IMR-90 (cell line): ENCODE results near the gene CPLX3. TPM values are rescaled to one million over a fixed set of nuclear protein-coding genes. Genes with fewer than 3 reads are reported as not detected.

ENCODE experiments used
- ATAC-seq: fragments of 200-7000 bp; cut with Tn5 transposase; 2 replicates; pipeline ENCODE4 v1.9.1; 2020; ENCODE audit warnings: low read depth, mild to moderate bottlenecking, moderate library complexity
- BruUV-seq: library from RNA; stranded (reverse); fragments of 400-500 nt; replicated peaks from 2 replicates; lab custom pipeline; 2021; lab: Mats Ljungman, UMichigan
- CTCF ChIA-PET: fragments of 300-600 bp; formaldehyde crosslinking; extraction: SDS; loops from one replicate; lab custom pipeline; 2021; ENCODE audit warnings: antibody characterized with exemption; lab: Yijun Ruan, JAX
- POLR2A ChIA-PET: fragments of 300-600 bp; sonication (Branson Sonifier 250); formaldehyde crosslinking; loops from one replicate; lab custom pipeline; 2022; ENCODE audit warnings: antibody characterized with exemption; ENCODE audit not compliant: unreplicated experiment; lab: Charles Lee
- DNase-seq: peaks from one replicate; pipeline ENCODE4 v3.0.0; 2013
- H2AFZ ChIP-seq: replicated peaks from 2 replicates; pipeline ENCODE3; 2013; ENCODE audit warnings: low read length, mild to moderate bottlenecking; ENCODE audit not compliant: poor library complexity
- H2AK5ac ChIP-seq: 2 replicates; pipeline ENCODE4 v1.6.1; 2013; ENCODE audit warnings: low read depth, low read length, inconsistent platforms
- H2AK9ac ChIP-seq: replicated peaks from 2 replicates; pipeline ENCODE3; 2013; ENCODE audit warnings: mild to moderate bottlenecking, low read depth, low read length, moderate library complexity; ENCODE audit not compliant: poor library complexity
- H2BK120ac ChIP-seq: 2 replicates; pipeline ENCODE4 v1.6.1; 2013; ENCODE audit warnings: low read depth, low read length, inconsistent platforms
- H2BK15ac ChIP-seq: 3 replicates; pipeline ENCODE4 v1.6.1; 2013; ENCODE audit warnings: low read depth, low read length, inconsistent platforms
- H2BK20ac ChIP-seq: 2 replicates; pipeline ENCODE4 v1.6.1; 2013; ENCODE audit warnings: low read depth, mild to moderate bottlenecking, inconsistent platforms, low read length, moderate library complexity
- H2BK5ac ChIP-seq: 2 replicates; pipeline ENCODE4 v1.6.1; 2013; ENCODE audit warnings: mild to moderate bottlenecking, low read depth, low read length, inconsistent platforms; ENCODE audit not compliant: poor library complexity, severe bottlenecking
- H3K14ac ChIP-seq: replicated peaks from 2 replicates; pipeline ENCODE4 v1.6.1; 2013; ENCODE audit warnings: low read depth, low read length, inconsistent platforms
- H3K18ac ChIP-seq: 2 replicates; pipeline ENCODE4 v1.6.1; 2013; ENCODE audit warnings: low read depth, low read length, control low read depth
- H3K23ac ChIP-seq: 2 replicates; pipeline ENCODE4 v1.6.1; 2013; ENCODE audit warnings: low read depth, low read length, inconsistent platforms
- H3K27ac ChIP-seq: 2 replicates; pipeline ENCODE4 v1.5.1; 2013; ENCODE audit warnings: mild to moderate bottlenecking, control low read depth, low read length; ENCODE audit not compliant: insufficient read depth
- H3K27me3 ChIP-seq: 2 replicates; pipeline ENCODE4 v1.6.1; 2013; ENCODE audit warnings: low read length; ENCODE audit not compliant: control insufficient read depth, insufficient read depth
- H3K36me3 ChIP-seq: 2 replicates; pipeline ENCODE4 v1.6.1; 2013; ENCODE audit warnings: low read length, mixed read lengths; ENCODE audit not compliant: control insufficient read depth, insufficient read depth
- H3K4ac ChIP-seq: 2 replicates; pipeline ENCODE4 v1.6.1; 2013; ENCODE audit warnings: low read depth, low read length, inconsistent platforms
- H3K4me1 ChIP-seq: 2 replicates; pipeline ENCODE4 v1.6.1; 2013; ENCODE audit warnings: low read length, mixed read lengths; ENCODE audit not compliant: control insufficient read depth, insufficient read depth
- H3K4me2 ChIP-seq: 2 replicates; pipeline ENCODE4 v1.6.1; 2013; ENCODE audit warnings: low read depth, mild to moderate bottlenecking, control low read depth, low read length, moderate library complexity
- H3K4me3 ChIP-seq: 2 replicates; pipeline ENCODE4 v1.5.1; 2013; ENCODE audit warnings: low read depth, mild to moderate bottlenecking, control low read depth, low read length, moderate library complexity; ENCODE audit not compliant: insufficient read depth
- H3K56ac ChIP-seq: 2 replicates; pipeline ENCODE4 v1.6.1; 2013; ENCODE audit warnings: low read length, inconsistent platforms; ENCODE audit not compliant: insufficient read depth; ENCODE audit errors: extremely low read depth
- H3K79me1 ChIP-seq, 2 experiments: 2 replicates each; pipeline ENCODE4 v1.6.1; 2013; ENCODE audit warnings: low read length in 2 of 2, inconsistent platforms in 1 of 2, low read depth in 1 of 2
- H3K9ac ChIP-seq: 2 replicates; pipeline ENCODE4 v1.6.1; 2013; ENCODE audit warnings: low read depth, low read length, control low read depth
- H3K9me1 ChIP-seq: 2 replicates; pipeline ENCODE4 v1.6.1; 2013; ENCODE audit warnings: low read length, inconsistent platforms; ENCODE audit not compliant: insufficient read depth
- H3K9me3 ChIP-seq: 2 replicates; pipeline ENCODE4 v1.6.1; 2013; ENCODE audit warnings: low read length; ENCODE audit not compliant: control insufficient read depth, insufficient read depth
- H4K20me1 ChIP-seq: 2 replicates; pipeline ENCODE4 v1.6.1; 2013; ENCODE audit warnings: low read length, inconsistent platforms; ENCODE audit not compliant: insufficient read depth
- H4K5ac ChIP-seq: 2 replicates; pipeline ENCODE4 v1.6.1; 2013; ENCODE audit warnings: mild to moderate bottlenecking, low read depth, low read length, control low read depth
- H4K8ac ChIP-seq, 2 experiments: 2 replicates each; pipeline ENCODE4 v1.6.1; 2013; ENCODE audit warnings: low read depth in 2 of 2, low read length in 2 of 2, control low read depth in 1 of 2, inconsistent platforms in 1 of 2
- H4K91ac ChIP-seq: 2 replicates; pipeline ENCODE4 v1.6.1; 2013; ENCODE audit warnings: low read depth, low read length, inconsistent platforms; ENCODE audit not compliant: insufficient read depth
- BHLHE40 ChIP-seq: fragments of 150-350 bp; IDR thresholded peaks from 2 replicates; pipeline ENCODE4 v1.6.1; 2016; ENCODE audit warnings: mild to moderate bottlenecking, low read depth, low read length
- CEBPB ChIP-seq: IDR thresholded peaks from 2 replicates; pipeline ENCODE4 v1.6.1; 2012; ENCODE audit warnings: low read depth, low read length, improper control_type of control experiment
- CHD1 ChIP-seq: IDR thresholded peaks from 2 replicates; pipeline ENCODE4 v1.6.1; 2012; ENCODE audit warnings: low read depth, low read length, improper control_type of control experiment
- ELK1 ChIP-seq: fragments of 150-350 bp; IDR thresholded peaks from 2 replicates; pipeline ENCODE4 v1.6.1; 2016; ENCODE audit warnings: low read depth, mild to moderate bottlenecking, low read length, moderate library complexity, borderline replicate concordance
- FOS ChIP-seq: fragments of 150-350 bp; IDR thresholded peaks from 2 replicates; pipeline ENCODE4 v1.6.1; 2016; ENCODE audit warnings: low read depth, low read length
- MAFK ChIP-seq: IDR thresholded peaks from 2 replicates; pipeline ENCODE4 v1.6.1; 2012; ENCODE audit warnings: low read depth, low read length, improper control_type of control experiment
- MAZ ChIP-seq: IDR thresholded peaks from 2 replicates; pipeline ENCODE4 v1.6.1; 2012; ENCODE audit warnings: low read depth, mild to moderate bottlenecking, low read length, improper control_type of control experiment, moderate library complexity, borderline replicate concordance
- MXI1 ChIP-seq: IDR thresholded peaks from 2 replicates; pipeline ENCODE4 v1.6.1; 2012; ENCODE audit warnings: low read depth, mild to moderate bottlenecking, low read length, moderate library complexity, borderline replicate concordance
- NFE2L2 ChIP-seq: fragments of 150-350 bp; IDR thresholded peaks from 2 replicates; pipeline ENCODE4 v1.6.1; 2016; ENCODE audit warnings: low read depth, mild to moderate bottlenecking, low read length
- POLR2A ChIP-seq: IDR thresholded peaks from 2 replicates; pipeline ENCODE4 v1.6.1; 2012; ENCODE audit warnings: mild to moderate bottlenecking, low read depth, low read length
- RAD21 ChIP-seq: IDR thresholded peaks from 2 replicates; pipeline ENCODE4 v1.6.1; 2012; ENCODE audit warnings: low read length, improper control_type of control experiment
- RCOR1 ChIP-seq: IDR thresholded peaks from 2 replicates; pipeline ENCODE4 v1.6.1; 2012; ENCODE audit warnings: mild to moderate bottlenecking, low read length, improper control_type of control experiment; ENCODE audit not compliant: insufficient replicate concordance
- RFX5 ChIP-seq: IDR thresholded peaks from 2 replicates; pipeline ENCODE4 v1.8.0; 2012; ENCODE audit warnings: low read depth, mild to moderate bottlenecking, low read length, moderate library complexity
- SMC3 ChIP-seq: fragments of 150-350 bp; IDR thresholded peaks from 2 replicates; pipeline ENCODE4 v1.6.1; 2016; ENCODE audit warnings: low read depth, mild to moderate bottlenecking, antibody characterized with exemption, low read length, moderate library complexity
- WGBS, 2 experiments: methylation state at CpG; one replicate each; pipeline versions ENCODE4 v1.1.5 to v1.1.7; 2013; ENCODE audit warnings: missing lambda C conversion rate in 2 of 2; ENCODE audit not compliant: insufficient read length in 1 of 2; ENCODE audit errors: extremely low coverage in 2 of 2; 5-methylcytosine and 5-hydroxymethylcytosine counted together
- dilution Hi-C: fragments of 300-500 bp; cut with HindIII; formaldehyde crosslinking; loops from one replicate; pipeline ENCODE4 v1.14.3; 2018; ENCODE audit warnings: low sequenced_read_pairs; ENCODE audit not compliant: unreplicated experiment
- in situ Hi-C: fragments of 300-500 bp; cut with MboI; formaldehyde crosslinking; loops from 3 replicates; pipeline ENCODE4 v1.14.3; 2019; ENCODE audit warnings: low sequenced_read_pairs, inconsistent platforms, mixed read lengths
- intact Hi-C: fragments of 100-400 bp; cut with micrococcal nuclease; formaldehyde crosslinking; loops from 2 replicates; pipeline ENCODE4 v1.10.0; 2022
- polyA plus RNA-seq, 3 experiments: library from polyadenylated mRNA; depleted of rRNA; stranded (reverse); fragments of >200 nt; gene quantifications; 2 replicates each; pipeline ENCODE4 v1.2.3, GENCODE V29; 2012; ENCODE audit warnings: low replicate concordance in 1 of 3
- total RNA-seq: library from RNA; depleted of rRNA; stranded (reverse); fragments of >200 nt; gene quantifications from 2 replicates; pipeline ENCODE4 v1.2.3, GENCODE V29; 2012
- TF ChIP-seq, protein P1 (sequence below): conservative IDR thresholded peaks from 2 replicates; pipeline ENCODE4 v1.5.1; 2012; ENCODE audit warnings: mild to moderate bottlenecking, low read depth, low read length, improper control_type of control experiment
- TF ChIP-seq, protein P2 (sequence below): fragments of 150-350 bp; IDR thresholded peaks from 2 replicates; pipeline ENCODE4 v1.6.1; 2017; ENCODE audit warnings: mild to moderate bottlenecking, antibody characterized with exemption, low read length, low read depth

Gene CPLX3
- total and polyA plus RNA-seq, 2 of the 4 experiments (the other 2 are of a cell fraction): not detected

DNA sequence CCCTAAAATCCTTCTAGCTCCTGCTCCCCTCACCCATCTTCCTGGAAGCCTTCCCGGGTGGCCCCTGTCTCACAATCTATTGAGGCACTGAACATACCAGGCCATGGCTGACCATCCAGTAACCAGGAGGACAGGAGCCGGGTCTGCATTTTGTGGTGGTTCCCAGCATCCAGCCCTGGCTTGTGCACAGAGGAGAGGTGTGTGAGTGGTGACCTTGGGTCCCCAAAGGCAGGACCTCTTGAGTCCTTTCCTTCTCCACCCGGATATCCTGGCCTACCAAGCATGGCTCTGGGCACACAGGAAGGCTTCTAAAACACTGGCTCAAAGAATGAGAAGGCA, 36.7 kb upstream of the CPLX3 start:
- POLR2A ChIA-PET: no interaction called here
- peak overlapping the region; percentile 61; the same call in 1 of the 2 replicates for H2AK5ac ChIP-seq
- CTCF ChIA-PET: no interaction called here
- peak overlapping the region; percentile 41 for H3K23ac ChIP-seq
- H4K8ac ChIP-seq: peak overlapping the region; percentile 28 to 29; a peak in 1 of 4 replicates
- H4K91ac ChIP-seq: 0 out of 2 replicates have a peak overlapping the region, but pooled peaks have one; percentile 13
- ATAC-seq (no peak), DNase-seq (no peak)
- peaks cover 24% of the 10 kb centered on the region for H3K4me1 ChIP-seq
- H3K79me1 ChIP-seq: peaks cover 19 to 89% of the 10 kb centered on the region in 2 experiments
- H3K4me2 ChIP-seq: peak overlapping the region; percentile 6; the same call in 1 of the 2 replicates
- H2BK120ac ChIP-seq: no peak overlapping the region
- WGBS, 2 experiments: no CpG with 5 or more reads among the region's 3 CpGs
- H3K14ac ChIP-seq: peak overlapping the region; percentile 58
- peaks cover 45% of the 10 kb centered on the region for H3K9me1 ChIP-seq
- no peaks in the 10 kb centered on the region for H3K9me3 ChIP-seq
- peak overlapping the region; percentile 30 for H2BK5ac ChIP-seq
- H3K27me3 ChIP-seq: no peaks in the 10 kb centered on the region
- H3K27ac ChIP-seq: peak overlapping the region; percentile 18
- dilution Hi-C loops: no loop called here
- no peak overlapping the region for H3K18ac ChIP-seq
- peak overlapping the region; percentile 39 for H2AFZ ChIP-seq
- peak overlapping the region; percentile 53 for H2AK9ac ChIP-seq
- H4K20me1 ChIP-seq: peaks cover 89% of the 10 kb centered on the region
- BruUV-seq: no TSS peak
- H2BK20ac ChIP-seq: no peak overlapping the region
- intact Hi-C loops: no loop called here
- peaks cover 2% of the 10 kb centered on the region; the same call in 1 of the 2 replicates for H3K36me3 ChIP-seq
- no peak overlapping the region for H3K4me3 ChIP-seq
- in situ Hi-C loops: no loop called here
- H3K9ac ChIP-seq: peak overlapping the region; percentile 4
- H4K5ac ChIP-seq: no peak overlapping the region
- H3K56ac ChIP-seq: no peak overlapping the region
- no peak overlapping the region; the same call in 2 of the 3 replicates for H2BK15ac ChIP-seq
- TF ChIP-seq RFX5: no peak
- TF ChIP-seq, protein P1, sequence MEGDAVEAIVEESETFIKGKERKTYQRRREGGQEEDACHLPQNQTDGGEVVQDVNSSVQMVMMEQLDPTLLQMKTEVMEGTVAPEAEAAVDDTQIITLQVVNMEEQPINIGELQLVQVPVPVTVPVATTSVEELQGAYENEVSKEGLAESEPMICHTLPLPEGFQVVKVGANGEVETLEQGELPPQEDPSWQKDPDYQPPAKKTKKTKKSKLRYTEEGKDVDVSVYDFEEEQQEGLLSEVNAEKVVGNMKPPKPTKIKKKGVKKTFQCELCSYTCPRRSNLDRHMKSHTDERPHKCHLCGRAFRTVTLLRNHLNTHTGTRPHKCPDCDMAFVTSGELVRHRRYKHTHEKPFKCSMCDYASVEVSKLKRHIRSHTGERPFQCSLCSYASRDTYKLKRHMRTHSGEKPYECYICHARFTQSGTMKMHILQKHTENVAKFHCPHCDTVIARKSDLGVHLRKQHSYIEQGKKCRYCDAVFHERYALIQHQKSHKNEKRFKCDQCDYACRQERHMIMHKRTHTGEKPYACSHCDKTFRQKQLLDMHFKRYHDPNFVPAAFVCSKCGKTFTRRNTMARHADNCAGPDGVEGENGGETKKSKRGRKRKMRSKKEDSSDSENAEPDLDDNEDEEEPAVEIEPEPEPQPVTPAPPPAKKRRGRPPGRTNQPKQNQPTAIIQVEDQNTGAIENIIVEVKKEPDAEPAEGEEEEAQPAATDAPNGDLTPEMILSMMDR: no peak
- TF ChIP-seq CHD1: no peak
- no peak for TF ChIP-seq CEBPB
- TF ChIP-seq NFE2L2: no peak
- no peak for TF ChIP-seq SMC3
- TF ChIP-seq RAD21: no peak
- TF ChIP-seq MXI1: no peak
- no peak for TF ChIP-seq BHLHE40
- TF ChIP-seq RCOR1: no peak
- no peak for TF ChIP-seq FOS
- no peak for TF ChIP-seq ELK1
- no peak for TF ChIP-seq MAFK
- TF ChIP-seq MAZ: no peak
- TF ChIP-seq POLR2A: no peak
- TF ChIP-seq, protein P2, sequence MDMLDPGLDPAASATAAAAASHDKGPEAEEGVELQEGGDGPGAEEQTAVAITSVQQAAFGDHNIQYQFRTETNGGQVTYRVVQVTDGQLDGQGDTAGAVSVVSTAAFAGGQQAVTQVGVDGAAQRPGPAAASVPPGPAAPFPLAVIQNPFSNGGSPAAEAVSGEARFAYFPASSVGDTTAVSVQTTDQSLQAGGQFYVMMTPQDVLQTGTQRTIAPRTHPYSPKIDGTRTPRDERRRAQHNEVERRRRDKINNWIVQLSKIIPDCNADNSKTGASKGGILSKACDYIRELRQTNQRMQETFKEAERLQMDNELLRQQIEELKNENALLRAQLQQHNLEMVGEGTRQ: no peak
- H3K4ac ChIP-seq: peak overlapping the region; percentile 51
